ENCODE results near the gene HNRNPH3.

Gene HNRNPH3

GRCh38 chr10:68371604-68372003 lies 39.7 kb downstream of the HNRNPH3 start:
- Histone ChIP-seq H3K4me1 (ENCODE audit: control insufficient read depth, insufficient read depth, low read length, poor library complexity, severe bottlenecking) (no peaks in the 10 kb centered on the region), H3K36me3 (ENCODE audit: control insufficient read depth, insufficient read depth, low read length) (peaks cover 19% of the 10 kb centered on the region), H3K4me3 (ENCODE audit: insufficient read depth, low read depth, low read length, poor library complexity, severe bottlenecking) (no peak overlapping the region), H3K27me3 (replicated peaks; ENCODE audit: control insufficient read depth, insufficient read depth, low read length, poor library complexity, severe bottlenecking) (no peaks in the 10 kb centered on the region), H3K9me3 (ENCODE audit: control insufficient read depth, low read length) (no peaks in the 10 kb centered on the region), H3K27ac (ENCODE audit: insufficient read depth, low read length, poor library complexity, severe bottlenecking) (no peak overlapping the region)
- no peak for DNase-seq

GRCh38 chr10:68385740-68386139 lies 53.9 kb downstream of the HNRNPH3 start:
- Histone ChIP-seq H3K9me3 (ENCODE audit: control insufficient read depth, low read length) (no peaks in the 10 kb centered on the region), H3K4me1 (ENCODE audit: control insufficient read depth, insufficient read depth, low read length, poor library complexity, severe bottlenecking) (no peaks in the 10 kb centered on the region), H3K36me3 (ENCODE audit: control insufficient read depth, insufficient read depth, low read length) (peaks cover 29% of the 10 kb centered on the region), H3K27me3 (replicated peaks; ENCODE audit: control insufficient read depth, insufficient read depth, low read length, poor library complexity, severe bottlenecking) (no peaks in the 10 kb centered on the region), H3K4me3 (ENCODE audit: insufficient read depth, low read depth, low read length, poor library complexity, severe bottlenecking) (no peak overlapping the region), H3K27ac (ENCODE audit: insufficient read depth, low read length, poor library complexity, severe bottlenecking) (no peak overlapping the region)
- DNase-seq, result no peak

Measured in effector memory CD4-positive, alpha-beta T cell (primary cell).